ENCODE data around the gene OSBPL2. TPM values are rescaled to one million over a fixed set of nuclear protein-coding genes. Genes with fewer than 3 reads are reported as not detected.

OSBPL2 gene
- total RNA-seq, 1 experiment from 2014 or later = 36.9 TPM

DNA sequence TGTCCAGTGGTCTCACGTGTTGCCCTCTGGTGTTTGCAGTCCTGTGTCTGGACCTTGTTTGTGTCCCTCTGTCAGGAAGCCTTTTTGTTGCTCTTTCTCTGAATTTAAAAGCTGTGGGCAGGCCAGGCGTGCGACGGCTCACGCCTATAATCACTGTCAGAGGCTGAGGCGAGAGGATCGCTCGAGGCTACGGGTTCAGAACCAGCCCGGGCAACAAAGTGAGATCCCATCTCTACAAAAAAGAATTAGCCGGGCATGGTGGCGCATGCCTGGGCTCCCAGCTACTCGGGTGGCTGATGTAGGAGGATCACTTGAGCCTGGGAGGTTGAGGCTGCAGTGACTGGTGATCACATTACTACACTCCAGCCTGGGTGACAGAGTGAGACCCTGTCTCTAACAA is 28.5 kb downstream of the OSBPL2 start (continued):
- TF ChIP-seq ZNF274 (IDR thresholded peaks at IDR 0.05; ENCODE audit: low read depth, low read length) (no peak), YY1 (IDR thresholded peaks at IDR 0.05; ENCODE audit: extremely low read depth, insufficient replicate concordance, low read depth, low read length) (no peak), RAD21 (IDR thresholded peaks at IDR 0.05; ENCODE audit: low read depth) (no peak), SP1 (IDR thresholded peaks at IDR 0.05; ENCODE audit: low read depth) (no peak), ZFX (IDR thresholded peaks at IDR 0.05) (no peak), JUND (IDR thresholded peaks at IDR 0.05) (no peak), SRF (IDR thresholded peaks at IDR 0.05; ENCODE audit: low read depth) (no peak)
- TF ChIP-seq, protein P1, sequence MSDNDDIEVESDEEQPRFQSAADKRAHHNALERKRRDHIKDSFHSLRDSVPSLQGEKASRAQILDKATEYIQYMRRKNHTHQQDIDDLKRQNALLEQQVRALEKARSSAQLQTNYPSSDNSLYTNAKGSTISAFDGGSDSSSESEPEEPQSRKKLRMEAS (IDR thresholded peaks at IDR 0.05) = no peak

DNA sequence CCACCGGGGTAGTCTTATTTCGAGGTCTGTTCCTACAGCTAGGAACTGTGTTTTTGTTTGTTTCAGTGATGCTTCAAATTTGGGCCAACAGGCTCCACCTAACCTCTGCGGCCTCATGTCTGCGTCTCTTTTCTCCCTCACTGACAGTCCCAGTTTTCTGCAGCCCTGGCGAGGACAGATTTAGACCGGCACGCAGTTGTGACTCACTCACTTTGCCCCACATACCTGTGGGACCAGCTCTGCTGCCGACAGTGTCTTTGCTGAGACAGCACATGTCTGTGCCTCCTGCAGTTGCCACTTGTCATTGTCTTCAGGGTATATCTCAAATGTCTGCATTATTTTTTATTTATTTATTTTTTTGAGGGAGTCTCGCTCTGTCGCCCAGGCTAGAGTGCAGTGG is 29.2 kb downstream of the OSBPL2 start:
- Histone ChIP-seq H4K20me1 (ENCODE audit: insufficient read depth) (no peaks in the 10 kb centered on the region), H3K27ac (ENCODE audit: low read depth, low read length) (no peak overlapping the region), H3K9me3 (ENCODE audit: control insufficient read depth in 1 of 2, insufficient read depth in 1 of 2, low read depth in 1 of 2, low read length in 2 of 2) (no peaks in the 10 kb centered on the region), H3K4me3 (replicated peaks in 1 of 2; ENCODE audit: low read depth in 1 of 2, low read length in 2 of 2) (no peak overlapping the region), H3K4me1 (ENCODE audit: control insufficient read depth in 1 of 2, insufficient read depth in 2 of 2, low read length in 2 of 2) (no peaks in the 10 kb centered on the region), H3K9ac (ENCODE audit: low read length) (no peak overlapping the region), H3K9me2 (ENCODE audit: insufficient read depth) (no peaks in the 10 kb centered on the region), H3K4me2 (ENCODE audit: low read length) (no peak overlapping the region), H2AFZ (ENCODE audit: low read depth, low read length, poor library complexity, severe bottlenecking) (no peak overlapping the region), H3K79me2 (ENCODE audit: insufficient read depth, low read length) (no peaks in the 10 kb centered on the region), H3K36me3 (ENCODE audit: control insufficient read depth in 1 of 2, insufficient read depth in 2 of 2, low read length in 2 of 2) (no peaks in the 10 kb centered on the region), H3K27me3 (ENCODE audit: insufficient read depth, low read length) (no peaks in the 10 kb centered on the region)
- TF ChIP-seq, protein P2, sequence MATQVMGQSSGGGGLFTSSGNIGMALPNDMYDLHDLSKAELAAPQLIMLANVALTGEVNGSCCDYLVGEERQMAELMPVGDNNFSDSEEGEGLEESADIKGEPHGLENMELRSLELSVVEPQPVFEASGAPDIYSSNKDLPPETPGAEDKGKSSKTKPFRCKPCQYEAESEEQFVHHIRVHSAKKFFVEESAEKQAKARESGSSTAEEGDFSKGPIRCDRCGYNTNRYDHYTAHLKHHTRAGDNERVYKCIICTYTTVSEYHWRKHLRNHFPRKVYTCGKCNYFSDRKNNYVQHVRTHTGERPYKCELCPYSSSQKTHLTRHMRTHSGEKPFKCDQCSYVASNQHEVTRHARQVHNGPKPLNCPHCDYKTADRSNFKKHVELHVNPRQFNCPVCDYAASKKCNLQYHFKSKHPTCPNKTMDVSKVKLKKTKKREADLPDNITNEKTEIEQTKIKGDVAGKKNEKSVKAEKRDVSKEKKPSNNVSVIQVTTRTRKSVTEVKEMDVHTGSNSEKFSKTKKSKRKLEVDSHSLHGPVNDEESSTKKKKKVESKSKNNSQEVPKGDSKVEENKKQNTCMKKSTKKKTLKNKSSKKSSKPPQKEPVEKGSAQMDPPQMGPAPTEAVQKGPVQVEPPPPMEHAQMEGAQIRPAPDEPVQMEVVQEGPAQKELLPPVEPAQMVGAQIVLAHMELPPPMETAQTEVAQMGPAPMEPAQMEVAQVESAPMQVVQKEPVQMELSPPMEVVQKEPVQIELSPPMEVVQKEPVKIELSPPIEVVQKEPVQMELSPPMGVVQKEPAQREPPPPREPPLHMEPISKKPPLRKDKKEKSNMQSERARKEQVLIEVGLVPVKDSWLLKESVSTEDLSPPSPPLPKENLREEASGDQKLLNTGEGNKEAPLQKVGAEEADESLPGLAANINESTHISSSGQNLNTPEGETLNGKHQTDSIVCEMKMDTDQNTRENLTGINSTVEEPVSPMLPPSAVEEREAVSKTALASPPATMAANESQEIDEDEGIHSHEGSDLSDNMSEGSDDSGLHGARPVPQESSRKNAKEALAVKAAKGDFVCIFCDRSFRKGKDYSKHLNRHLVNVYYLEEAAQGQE (IDR thresholded peaks at IDR 0.05; ENCODE audit: low read depth) = no peak
- TF ChIP-seq EGR1 (IDR thresholded peaks at IDR 0.05; ENCODE audit: low read depth) (no peak), YY1 (IDR thresholded peaks at IDR 0.05; ENCODE audit: extremely low read depth, insufficient replicate concordance, low read depth, low read length) (no peak), EZH2 (IDR thresholded peaks at IDR 0.05) (no peak), POLR2AphosphoS5 (IDR thresholded peaks at IDR 0.05; ENCODE audit: low read depth, low read length) (no peak), EZH2phosphoT487 (IDR thresholded peaks at IDR 0.05; ENCODE audit: borderline replicate concordance) (no peak), RAD21 (IDR thresholded peaks at IDR 0.05; ENCODE audit: low read depth) (no peak), SRF (IDR thresholded peaks at IDR 0.05; ENCODE audit: low read depth) (no peak), TCF7L2 (IDR thresholded peaks at IDR 0.05; ENCODE audit: borderline replicate concordance, extremely low read depth, insufficient read depth, insufficient read length) (no peak), FOSL1 (IDR thresholded peaks at IDR 0.05; ENCODE audit: low read depth) (no peak), CEBPB (IDR thresholded peaks at IDR 0.05; ENCODE audit: low read depth) (no peak), ZFX (IDR thresholded peaks at IDR 0.05) (no peak), SP1 (IDR thresholded peaks at IDR 0.05; ENCODE audit: low read depth) (no peak), POLR2A (IDR thresholded peaks at IDR 0.05; ENCODE audit: borderline replicate concordance, extremely low read depth, insufficient read depth, insufficient read length) (no peak)
- TF ChIP-seq, protein P1 (IDR thresholded peaks at IDR 0.05) = no peak
- TF ChIP-seq, protein P3, sequence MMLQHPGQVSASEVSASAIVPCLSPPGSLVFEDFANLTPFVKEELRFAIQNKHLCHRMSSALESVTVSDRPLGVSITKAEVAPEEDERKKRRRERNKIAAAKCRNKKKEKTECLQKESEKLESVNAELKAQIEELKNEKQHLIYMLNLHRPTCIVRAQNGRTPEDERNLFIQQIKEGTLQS (IDR thresholded peaks at IDR 0.05) = no peak
- no peak for DNase-seq (ENCODE audit: low read depth, low spot score)
- ChIA-PET POLR2A (no interaction called here), RAD21 (ENCODE audit: low non-redundant PET in 1 of 2, low total read pairs in 2 of 2, uncharacterized antibody in 2 of 2, unreplicated experiment in 2 of 2) (no interaction called here), CTCF (no interaction called here)
- no peak for ATAC-seq
- intact Hi-C loops (cut with micrococcal nuclease) = no loop called here
- no TSS peak for BruUV-seq (replicated peaks)

Measured in HCT116 (cell line).